Measurements from ENCODE around the gene ANXA7. TPM values are rescaled to one million over a fixed set of nuclear protein-coding genes. Genes with fewer than 3 reads are reported as not detected.

ANXA7 gene
- total RNA-seq = 91.5 and 120 TPM in 2 replicates

DNA sequence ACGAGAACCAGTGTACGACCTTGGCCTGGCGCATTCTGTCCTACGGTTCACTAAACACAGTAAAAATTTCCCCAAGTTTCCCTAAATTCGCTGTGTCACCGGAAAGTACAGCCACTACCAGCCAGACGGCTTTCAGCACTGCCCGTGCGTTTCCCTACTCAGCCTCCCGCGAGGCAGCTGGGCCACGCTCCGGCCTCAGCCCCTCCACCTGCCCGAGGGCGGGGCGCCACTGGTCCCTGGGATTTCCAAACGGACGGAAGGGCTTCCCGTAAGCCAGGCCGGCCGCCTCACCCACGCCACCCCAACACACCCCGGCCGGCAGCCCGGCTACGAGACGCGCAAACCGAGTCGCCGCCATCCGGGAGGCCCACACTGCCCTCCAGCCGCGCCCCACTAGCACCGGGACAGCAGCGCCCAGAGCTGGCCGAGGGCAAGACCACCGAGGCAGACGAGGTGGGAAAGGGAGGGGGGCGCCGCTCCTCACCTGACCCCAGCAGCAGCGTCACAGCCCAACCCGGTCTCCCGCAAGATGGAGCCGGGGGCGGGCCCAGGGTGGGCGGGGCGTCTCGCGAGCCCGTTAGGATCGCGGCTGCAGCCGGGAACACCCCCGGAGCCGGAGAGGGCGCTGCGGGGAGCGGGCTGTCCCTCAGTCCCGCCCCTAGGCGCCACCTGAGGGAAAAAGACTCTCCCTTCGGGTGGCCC is at the start of gene ANXA7:
Gene ANXA7 (minus strand): TSS at position 531 of the 702 bp plus-strand sequence. CDS start 13,202 bp downstream, outside the sequence.

GRCh38 chr10:73433538-73433867 is 19.6 kb upstream of the ANXA7 start, which contains the start of gene MSS51:
Gene MSS51 (minus strand): TSS chr10:73433561. CDS start chr10:73428284, 5,277 bp downstream.

GRCh38 chr10:73358331-73359279 is 55.3 kb downstream of the ANXA7 start, which contains the start of gene CFAP70:
Gene CFAP70 (minus strand): TSS chr10:73358864. CDS start chr10:73354796, 4,068 bp downstream.

Small RNA genes lying within 50 kb of the gene (small RNA-seq; reads per million reads assigned to genes)
- not detected for gene RF00019

Other genes with a start within 250 kb of the ANXA7 start
- 38.2 and 53.2 TPM in 2 replicates for gene ECD, start 246.1 kb downstream of the ANXA7 start, total RNA-seq
- 24.0 and 25.2 TPM in 2 replicates for gene FAM149B1, start 245.9 kb downstream of the ANXA7 start, total RNA-seq
- gene DNAJC9, start 166.8 kb downstream of the ANXA7 start, total RNA-seq = 27.1 and 49.3 TPM in 2 replicates
- gene MRPS16, start 161.4 kb downstream of the ANXA7 start, total RNA-seq = 79.4 and 85.3 TPM in 2 replicates
- gene CFAP70, start 55.2 kb downstream of the ANXA7 start, total RNA-seq = under 0.01 and 0.29 TPM in 2 replicates
- 1.6 TPM in 2 replicates for gene MSS51, start 19.5 kb upstream of the ANXA7 start, total RNA-seq
- gene PPP3CB, start 82.0 kb upstream of the ANXA7 start, total RNA-seq = 19.2 and 21.9 TPM in 2 replicates
- 10.5 and 13.0 TPM in 2 replicates for gene USP54, start 177.3 kb upstream of the ANXA7 start, total RNA-seq
- not detected in 2 replicates for gene MYOZ1, start 227.4 kb upstream of the ANXA7 start, total RNA-seq
- not detected in 2 replicates for gene SYNPO2L, start 242.0 kb upstream of the ANXA7 start, total RNA-seq

Data from vein endothelial cell (primary cell).